GM18502 (cell line): ENCODE measurements around the gene ABLIM3.

Experiments used
- ATAC-seq: cut with Tn5 transposase; IDR thresholded peaks from one replicate; pipeline ENCODE4 v1.9.1; 2021; ENCODE audit warnings: mild to moderate bottlenecking; ENCODE audit not compliant: unreplicated experiment, poor library complexity

Gene ABLIM3

DNA sequence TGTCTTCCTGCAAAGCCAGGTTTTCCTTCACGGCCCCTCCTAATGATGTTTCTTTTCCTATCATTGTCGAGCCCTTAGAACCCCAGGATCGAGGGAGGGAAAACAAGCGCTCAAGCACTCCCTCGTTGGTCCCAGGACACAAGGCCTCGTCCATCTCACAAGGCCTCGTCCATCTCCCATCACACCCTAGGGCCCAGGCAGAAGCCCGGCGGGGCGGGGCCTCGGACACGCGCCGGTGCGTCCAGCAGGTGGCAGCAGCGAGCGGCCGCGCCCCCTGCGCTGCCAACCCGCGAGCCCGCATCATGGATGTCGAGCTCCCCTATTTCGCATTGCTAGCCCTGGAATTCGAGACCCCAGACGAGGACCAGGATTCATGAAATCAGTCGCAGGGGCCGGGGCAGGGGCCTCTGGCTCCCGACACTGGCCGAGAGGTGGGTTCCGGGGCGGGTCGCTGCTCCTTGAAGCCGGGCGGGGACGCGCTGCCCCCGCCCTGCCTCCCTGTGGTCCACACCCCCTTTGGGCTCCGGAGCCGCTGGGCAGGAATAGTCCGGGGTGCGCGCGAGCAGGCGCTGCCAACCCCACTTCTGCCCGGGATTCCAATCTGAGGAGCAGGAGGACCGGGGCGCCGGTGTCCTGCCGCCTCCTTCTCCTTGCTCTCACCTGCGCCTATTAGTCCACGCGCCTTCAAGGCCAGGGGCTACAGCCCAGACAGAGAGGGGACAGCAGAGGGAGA, at the start of gene ABLIM3:
ABLIM3 (plus strand) TSS at position 270 of the 733 bp plus-strand sequence. CDS start 603 bp downstream, outside the sequence.
- peak; percentile 96 for ATAC-seq

DNA sequence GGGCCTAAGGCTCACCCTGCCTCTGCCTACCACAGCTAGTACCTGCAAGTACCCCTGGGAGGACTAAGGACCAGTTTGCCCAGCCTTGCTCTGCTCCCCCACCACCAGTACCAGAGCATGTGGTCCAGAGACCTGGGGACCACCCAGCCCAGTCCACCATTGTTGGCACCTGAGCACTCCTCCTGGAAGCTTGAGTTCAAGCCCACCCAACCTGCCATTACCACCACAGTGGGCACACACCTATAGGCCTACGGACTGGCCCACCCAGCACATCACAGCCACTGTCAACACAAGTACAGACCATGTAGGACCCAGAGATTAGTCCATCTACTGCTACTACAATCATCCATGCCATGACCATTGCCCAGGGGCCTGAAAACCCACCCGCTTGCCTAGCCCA, 47.7 kb upstream of the ABLIM3 start:
- ATAC-seq, result no peak

DNA sequence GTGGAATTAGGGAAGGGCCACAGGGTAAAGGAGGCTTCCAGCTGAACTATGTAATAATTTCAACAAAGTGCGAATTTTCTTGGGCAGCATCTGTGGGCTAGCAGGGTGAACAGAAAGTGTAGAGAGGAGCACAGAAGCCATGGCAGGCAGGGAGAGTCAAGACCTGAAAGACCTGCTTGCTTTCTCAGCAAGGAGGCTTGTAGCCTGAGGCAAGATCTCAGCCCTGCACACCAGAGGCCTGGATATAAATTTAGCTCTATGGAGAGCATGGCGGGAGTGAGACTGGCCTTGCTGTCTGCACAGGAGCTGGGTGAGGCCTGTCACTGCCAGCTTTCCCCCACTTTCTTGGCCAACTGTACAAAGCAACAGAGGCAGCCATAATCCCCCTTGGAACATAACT, 46.3 kb upstream of the ABLIM3 start:
- no peak for ATAC-seq

DNA sequence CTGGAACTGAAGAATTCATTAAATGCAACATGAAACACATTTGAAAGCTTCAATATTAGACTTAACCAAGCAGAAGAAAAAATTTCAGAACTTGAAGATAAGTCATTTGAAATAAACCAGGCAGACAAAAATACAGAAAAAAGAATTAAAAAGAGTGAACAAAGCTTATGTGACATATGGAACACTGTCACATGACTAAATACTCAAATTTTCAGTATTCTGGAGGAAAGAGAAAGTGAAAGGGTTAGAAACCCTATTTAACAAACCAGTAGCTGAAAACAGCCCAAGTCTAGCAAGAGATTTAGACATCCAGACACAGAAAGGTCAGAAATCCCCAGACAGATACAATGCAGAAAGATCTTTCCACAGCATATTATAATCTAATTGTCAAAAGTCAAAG, 41.4 kb upstream of the ABLIM3 start:
- no peak for ATAC-seq

DNA sequence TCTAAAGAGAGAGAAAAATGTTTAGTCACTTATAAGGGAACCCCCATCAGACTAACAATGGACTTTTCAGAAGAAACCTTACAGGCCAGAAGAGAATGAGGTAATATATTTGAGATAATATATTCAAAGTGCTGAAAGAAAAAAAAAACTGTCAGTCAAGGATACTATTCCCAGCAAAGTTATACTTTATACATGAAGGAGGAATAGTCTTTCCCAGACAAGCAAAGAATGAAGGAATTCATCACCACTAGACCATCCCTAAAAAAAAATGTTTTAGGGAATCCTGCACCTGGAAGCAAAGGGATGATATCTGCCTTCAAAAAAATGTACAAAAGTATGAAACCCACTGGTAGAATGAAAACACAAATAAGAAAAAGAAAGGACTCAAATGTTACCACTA, 41.0 kb upstream of the ABLIM3 start:
- no peak for ATAC-seq

DNA sequence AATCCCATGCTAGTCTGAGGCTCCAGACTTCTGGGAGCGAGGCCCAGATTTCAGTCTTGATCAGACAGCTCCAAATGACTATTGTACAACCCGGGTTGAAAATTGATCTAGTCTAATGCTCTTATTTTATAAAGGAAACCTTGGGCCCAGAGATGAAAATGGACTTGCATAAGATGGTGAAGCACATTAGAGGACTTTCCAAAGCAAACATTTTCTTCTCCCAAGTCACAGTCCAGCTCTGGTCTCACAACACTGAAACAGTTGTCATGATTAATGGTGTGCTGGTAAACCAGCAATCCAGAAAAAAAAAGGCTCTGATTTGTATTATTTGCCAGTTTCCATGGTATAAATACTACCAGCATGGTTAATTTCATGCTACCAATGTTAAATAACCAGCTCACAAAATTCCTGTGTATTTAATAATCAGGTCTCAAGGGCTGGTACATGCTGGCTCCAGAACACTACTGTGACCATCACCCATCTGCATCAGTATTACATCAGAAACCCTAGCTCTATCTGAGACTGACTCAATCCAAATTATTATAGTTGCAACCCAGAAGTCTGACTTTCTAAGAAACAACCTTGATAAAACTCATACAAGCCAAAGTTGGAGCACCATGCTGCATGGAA, 32.5 kb upstream of the ABLIM3 start:
- no peak for ATAC-seq

DNA sequence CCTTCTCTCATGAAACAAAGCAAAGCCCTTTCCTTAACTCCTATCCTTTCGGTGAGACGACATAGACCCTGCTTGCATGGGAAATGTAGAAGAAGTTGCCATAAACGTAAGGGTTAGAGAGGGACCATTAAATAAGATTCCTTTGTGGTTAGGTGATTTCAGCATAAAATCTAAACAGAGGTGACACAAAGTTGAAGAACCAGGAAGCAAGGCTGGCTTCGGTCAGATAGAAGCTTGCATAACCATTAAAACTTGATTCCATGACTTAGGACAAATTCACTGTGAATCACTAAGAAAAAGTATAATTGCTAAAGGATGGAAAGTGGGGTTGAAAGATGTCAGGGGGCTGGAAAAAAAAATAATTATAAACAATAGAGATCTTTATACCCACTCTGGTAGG, 30.9 kb upstream of the ABLIM3 start:
- ATAC-seq, result no peak

DNA sequence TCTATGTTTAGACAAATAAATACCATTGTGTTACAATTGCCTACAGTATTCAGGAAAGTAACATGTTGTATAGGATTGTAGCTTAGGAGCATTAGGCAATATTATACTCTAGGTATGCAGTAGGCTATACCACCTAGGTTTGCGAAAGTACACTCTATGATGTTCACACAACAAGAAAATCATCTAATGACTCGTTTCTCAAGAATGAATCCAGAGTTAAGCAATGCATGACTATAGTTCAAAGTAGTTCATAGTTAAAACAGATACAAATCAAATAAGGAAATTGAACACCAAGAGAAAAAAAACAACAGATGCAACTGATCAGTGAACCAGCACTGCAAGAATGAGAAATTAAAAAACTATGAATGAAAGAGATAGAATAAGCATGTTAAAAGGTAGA, 27.6 kb upstream of the ABLIM3 start:
- ATAC-seq, result no peak

DNA sequence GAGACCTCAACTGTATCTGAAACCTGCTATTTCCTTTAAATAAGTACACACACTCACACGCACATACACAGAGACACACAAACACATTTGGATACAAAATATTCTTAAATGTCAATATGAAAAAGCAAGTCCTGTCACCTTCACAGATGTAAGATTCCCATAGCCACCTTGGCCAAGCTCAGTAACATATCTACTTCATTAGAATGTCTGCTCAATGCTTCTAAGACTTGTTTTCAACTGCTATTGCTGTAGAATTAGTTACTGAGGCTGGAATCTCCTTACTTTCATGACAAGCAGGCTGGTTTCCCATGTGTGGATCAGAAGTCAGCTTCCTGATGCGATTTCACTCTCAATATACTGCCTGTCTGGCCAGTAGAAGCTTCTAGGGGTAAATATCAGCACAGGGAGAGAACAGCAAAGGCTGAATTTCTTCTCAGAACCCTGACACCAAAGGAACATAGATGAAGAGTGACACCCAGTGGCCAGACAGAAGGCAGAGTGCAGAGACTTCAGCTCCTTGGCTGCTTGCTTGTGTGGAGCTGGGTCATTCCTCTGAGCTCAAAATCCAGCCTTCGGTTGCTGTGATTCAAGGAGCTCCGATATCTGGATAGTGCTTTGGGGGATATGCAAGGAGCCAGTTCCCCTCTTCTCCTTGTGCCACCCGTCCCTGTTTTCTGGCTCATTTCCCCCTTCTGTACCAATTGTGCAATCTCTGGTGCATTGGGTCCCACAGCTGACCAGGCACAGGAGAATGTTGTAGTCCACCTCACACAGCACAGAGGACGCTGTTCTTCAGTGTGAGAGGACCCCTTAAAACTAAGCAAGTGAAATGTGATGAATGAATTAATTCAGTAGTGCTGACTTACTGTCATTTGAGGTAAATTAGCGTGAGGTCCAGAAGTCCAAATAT, 26.6 kb upstream of the ABLIM3 start:
- ATAC-seq, result peak; percentile 84

DNA sequence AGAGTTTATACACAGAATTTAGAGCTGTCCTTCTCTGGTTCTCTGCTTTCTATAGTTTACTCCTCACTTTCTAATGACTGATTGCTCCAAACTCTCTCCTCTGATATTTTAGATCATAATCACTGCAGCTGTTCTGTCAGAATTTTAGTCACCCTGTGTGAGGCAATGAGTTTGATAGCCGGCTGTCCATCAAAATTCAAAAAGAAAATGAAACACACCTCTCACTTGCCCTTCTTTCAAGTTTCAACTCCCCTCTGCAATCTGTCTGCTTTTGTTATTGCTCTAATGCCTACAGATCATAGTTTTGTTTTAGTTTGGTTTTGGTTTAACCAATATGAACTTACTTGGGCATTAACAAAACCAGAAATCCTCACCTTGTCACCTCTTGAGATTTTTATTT, 23.3 kb upstream of the ABLIM3 start:
- ATAC-seq, result peak; percentile 84

DNA sequence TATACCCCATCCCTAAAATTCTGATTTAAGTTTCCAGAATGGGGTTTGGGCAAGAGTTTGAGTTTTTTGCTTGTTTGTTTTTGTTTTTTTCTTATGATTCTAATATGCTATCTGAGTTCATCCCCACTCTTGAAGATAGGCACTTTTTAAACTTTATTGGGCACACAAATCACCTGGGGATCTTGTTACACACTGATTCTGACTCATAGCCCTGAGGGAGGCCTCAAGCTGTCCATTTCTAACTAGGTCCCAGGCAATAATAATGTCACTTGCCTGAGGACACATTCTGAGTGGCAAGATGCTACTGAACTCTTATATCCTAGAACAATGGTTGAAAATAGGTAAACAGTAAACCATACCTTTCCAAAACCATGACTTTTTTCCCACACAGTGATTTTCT, 22.8 kb upstream of the ABLIM3 start:
- ATAC-seq, result no peak

DNA sequence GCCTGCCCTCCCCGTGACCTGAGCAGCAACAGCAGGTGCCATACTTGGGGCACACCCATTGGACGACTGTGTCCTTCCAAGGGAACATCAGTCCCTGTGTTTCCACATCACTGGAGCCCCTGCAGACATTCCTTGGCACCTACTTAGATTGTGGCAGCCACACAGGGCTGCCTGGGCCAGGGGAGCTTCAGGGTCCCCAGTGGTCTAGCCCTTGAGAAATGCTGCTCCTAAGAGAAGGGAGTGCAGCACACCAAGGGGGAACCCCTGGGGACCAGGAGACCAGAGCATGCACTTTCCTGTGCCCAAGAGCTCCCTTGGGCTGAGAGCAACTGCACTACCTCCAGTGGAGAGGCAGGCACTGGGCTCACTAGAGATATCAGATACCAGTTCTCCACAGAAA, 20.1 kb upstream of the ABLIM3 start:
- no peak for ATAC-seq

DNA sequence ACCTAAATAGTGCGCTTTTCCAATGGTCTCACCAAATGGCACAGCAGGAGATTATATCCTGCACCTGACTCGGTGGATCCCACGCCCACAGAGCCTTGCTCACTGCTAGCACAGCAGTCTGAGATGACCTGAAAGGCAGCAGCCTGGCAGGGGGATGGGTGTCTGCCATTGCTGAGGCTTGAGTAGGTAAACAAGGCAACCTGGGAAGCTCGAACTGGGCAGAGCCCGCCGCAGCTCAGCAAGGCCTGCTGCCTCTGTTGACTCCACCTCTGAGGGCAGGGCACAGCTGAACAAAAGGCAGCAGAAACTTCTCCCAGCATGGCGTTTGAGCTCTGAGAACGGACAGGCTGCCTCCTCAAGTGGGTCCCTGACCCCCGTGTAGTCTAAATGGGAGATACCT, 18.1 kb upstream of the ABLIM3 start:
- no peak for ATAC-seq

DNA sequence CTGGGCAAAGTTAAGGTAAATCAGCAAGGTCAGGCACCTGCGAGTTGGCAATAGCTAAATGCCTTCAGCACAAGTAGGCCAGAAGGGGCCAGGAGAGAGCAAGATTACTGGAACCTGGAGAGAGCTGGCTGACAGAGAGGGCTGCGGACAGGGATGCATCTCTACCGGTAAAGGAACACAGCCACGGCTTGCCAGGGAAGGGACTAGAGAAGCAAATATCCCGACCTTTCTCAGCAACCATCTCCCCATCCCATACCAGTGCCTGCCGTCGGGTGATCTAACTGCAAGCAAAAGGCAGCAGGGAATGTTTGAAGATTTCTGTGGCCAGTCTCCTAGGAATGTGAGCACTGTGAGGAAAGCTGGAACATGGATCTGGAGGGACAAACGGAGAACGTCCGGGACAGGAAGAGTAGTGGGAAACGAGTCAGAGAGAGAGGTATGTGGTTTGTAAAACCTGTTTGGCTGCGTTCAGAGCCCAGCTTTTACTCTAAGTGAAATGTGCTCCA, 15.9 kb upstream of the ABLIM3 start:
- ATAC-seq, result no peak

DNA sequence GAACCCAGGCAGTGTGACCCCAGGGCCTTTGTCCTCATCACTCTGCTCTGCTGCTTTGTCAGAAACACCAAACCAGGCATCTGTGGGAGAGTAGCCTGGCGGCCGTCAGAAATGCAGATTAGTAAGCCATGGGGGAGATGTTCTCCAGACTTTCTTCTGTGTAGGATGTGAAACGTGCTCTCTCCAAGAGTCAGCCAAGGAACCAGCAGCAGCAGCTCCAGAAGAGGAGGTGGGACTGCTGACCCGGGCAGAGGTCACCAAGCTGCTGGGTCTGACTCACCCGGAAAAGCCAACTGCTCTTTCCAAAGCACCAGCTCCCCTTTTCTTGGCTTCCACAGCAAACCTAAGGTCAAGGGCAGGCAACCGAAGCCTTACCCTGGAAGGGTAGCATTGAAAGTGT, 14.4 kb upstream of the ABLIM3 start:
- ATAC-seq, result no peak

DNA sequence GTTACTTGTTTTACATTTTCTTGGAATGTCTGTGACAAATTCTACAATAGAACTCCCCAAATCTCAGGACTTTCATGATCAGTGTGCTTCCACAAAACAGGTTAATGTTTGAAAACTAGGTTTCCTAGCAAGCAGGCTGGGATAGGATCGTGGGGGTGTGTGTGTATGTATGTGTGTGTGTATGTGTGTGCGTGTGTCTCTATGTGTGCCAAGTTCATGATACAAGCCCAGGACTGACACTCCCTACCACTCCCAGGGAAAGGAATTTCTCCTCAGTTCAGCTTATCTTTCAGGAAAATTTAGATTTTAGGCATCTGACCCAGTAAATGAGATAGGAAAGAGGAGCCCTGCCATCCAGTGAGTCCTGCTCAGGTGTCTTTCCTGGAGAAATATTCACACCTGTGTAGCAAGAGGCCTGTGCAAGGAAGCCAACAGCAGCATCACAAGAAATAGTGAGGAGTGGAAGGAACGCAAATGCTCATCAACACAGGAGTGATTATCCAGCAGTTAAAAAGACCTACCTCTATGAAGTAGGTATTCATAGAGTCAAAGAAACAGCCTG, 13.8 kb upstream of the ABLIM3 start:
- no peak for ATAC-seq

DNA sequence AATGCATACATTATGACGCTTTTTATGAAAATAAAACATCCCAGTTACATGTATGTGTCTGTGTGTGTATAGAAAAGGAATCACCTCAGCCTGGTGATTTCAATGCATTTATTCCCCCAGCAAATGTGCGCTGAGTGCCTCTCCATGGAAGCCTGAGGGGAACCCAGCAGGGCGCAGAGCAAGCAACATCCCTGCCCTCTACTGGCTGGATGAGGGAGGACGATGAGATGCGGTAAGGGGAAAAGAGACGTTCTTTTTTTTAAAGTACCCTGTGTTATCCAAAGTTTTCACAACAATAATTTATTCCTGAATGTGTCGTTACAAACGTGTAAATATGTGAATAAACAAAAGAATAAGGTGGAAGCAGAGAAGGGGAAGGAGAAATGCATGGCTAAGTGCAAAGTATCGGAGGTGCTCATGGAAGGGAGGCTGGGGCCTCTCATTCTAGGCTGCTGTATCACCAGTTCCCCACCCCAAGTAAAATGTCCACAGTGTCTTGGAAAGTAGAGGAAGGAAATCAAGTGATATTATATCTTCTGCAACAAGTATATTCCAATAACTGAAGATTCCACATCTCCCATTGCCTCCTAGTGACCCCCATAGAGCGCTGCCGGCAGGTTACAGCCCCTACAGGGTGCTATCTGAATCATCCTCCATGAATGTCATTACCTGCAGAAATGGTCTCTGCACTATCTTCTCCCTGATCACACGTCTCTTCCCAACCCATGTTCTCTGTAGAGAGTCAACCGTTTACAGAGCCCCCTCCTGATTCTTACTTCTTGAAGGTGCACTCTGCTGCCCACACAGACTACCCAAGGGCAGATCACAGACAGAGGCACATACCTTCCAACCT, 13.0 kb upstream of the ABLIM3 start:
- peak; percentile 86 for ATAC-seq

DNA sequence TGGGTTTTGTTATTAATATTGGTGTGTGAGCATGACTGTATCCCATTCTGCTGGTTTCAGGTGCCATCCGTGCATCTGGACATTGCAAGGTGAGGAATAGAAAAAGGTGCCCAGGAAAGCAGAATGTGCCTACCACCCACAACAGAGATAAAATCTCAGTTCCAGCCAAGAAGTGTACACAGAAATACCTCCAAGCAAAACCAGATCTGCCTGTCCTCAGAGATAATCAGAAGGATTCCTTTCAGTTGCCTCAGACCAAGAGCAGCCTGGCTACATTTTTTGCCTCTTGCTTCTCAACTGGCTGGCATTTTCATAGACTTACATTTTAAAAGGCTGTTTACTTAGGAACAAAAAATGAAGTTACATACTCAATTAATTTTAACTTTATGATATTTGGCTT, 12.1 kb upstream of the ABLIM3 start:
- ATAC-seq, result no peak

DNA sequence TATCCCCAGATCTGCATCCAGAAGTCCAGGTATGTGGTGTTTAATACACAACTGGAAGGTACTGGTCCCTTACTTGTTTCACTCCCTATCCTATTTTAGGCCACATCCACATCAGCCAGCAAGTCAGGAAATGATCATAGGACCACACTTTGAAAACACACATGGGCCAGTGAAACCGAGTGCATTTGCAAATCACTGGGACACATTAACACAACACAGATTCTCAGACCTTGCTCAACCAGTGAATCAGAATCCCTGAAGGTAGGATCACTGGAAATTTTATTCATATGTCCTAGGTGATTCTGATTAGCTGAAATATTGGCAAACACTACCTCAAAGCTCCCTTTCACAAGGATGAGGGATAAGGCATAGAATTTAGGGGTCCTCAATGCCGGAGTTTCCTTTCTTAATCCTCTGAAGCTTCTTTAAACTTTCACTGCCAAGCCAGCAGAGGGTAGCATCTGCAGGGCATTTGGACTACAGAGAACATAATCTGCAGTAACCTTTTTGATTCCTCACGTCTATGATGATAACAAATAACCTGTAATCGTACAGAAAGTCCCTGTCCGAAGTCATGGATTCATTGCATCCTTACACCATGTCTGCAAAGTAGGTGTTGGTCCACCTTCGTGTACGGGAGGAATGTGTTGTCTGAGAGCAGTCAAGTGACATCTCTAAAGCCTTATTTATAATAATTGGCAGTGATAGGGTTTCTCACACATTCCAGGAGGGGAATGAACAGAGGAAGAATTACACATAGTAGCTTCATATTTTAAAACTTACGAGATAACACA, 11.0 kb upstream of the ABLIM3 start:
- ATAC-seq, result no peak
